SK-N-SH treated with all-trans-retinoic acid at 6 μM for 48 hours (cell line): ENCODE results near the gene COL15A1.

Source experiments
- ATAC-seq: fragments of 200-7000 bp; cut with Tn5 transposase; 3 replicates; pipeline ENCODE4 v1.9.1; 2020; ENCODE audit warnings: mild to moderate bottlenecking, moderate library complexity
- ARNTL ChIP-seq: fragments of 450-650 bp; formaldehyde crosslinking; IDR thresholded peaks from 2 replicates; pipeline ENCODE4 v1.5.0; 2020; ENCODE audit warnings: low read depth, mild to moderate bottlenecking, moderate library complexity, borderline replicate concordance
- BACH2 ChIP-seq: fragments of 250-450 bp; sonication (Bioruptor Pico); IDR thresholded peaks from 2 replicates; pipeline ENCODE4 v1.9.0; 2021; ENCODE audit warnings: mild to moderate bottlenecking, borderline replicate concordance
- CSDC2 ChIP-seq: fragments of 250-450 bp; sonication (Bioruptor Pico); IDR thresholded peaks from 2 replicates; pipeline ENCODE4 v1.5.0; 2020; ENCODE audit warnings: mild to moderate bottlenecking, moderate library complexity
- ESRRG ChIP-seq: fragments of 250-450 bp; sonication (Bioruptor Pico); IDR thresholded peaks from 2 replicates; pipeline ENCODE4 v1.6.1; 2021; ENCODE audit warnings: mild to moderate bottlenecking
- GLIS3 ChIP-seq: fragments of 250-450 bp; sonication (Bioruptor Pico); IDR thresholded peaks from 2 replicates; pipeline ENCODE4 v1.5.0; 2020; ENCODE audit warnings: mild to moderate bottlenecking, moderate library complexity
- ISL1 ChIP-seq: fragments of 250-450 bp; sonication (Bioruptor Pico); IDR thresholded peaks from 2 replicates; pipeline ENCODE4 v2.1.2; 2022; ENCODE audit warnings: mild to moderate bottlenecking, moderate library complexity
- OSR1 ChIP-seq: fragments of 250-450 bp; sonication (Bioruptor Pico); IDR thresholded peaks from 2 replicates; pipeline ENCODE4 v1.8.0; 2022; ENCODE audit warnings: moderate library complexity, mild to moderate bottlenecking, inconsistent platforms
- POU6F1 ChIP-seq: fragments of 250-450 bp; sonication (Bioruptor Pico); IDR thresholded peaks from 2 replicates; pipeline ENCODE4 v1.8.0; 2021; ENCODE audit warnings: low read depth, mild to moderate bottlenecking, moderate library complexity, borderline replicate concordance
- PPARA ChIP-seq: fragments of 250-450 bp; sonication (Bioruptor Pico); IDR thresholded peaks from 2 replicates; pipeline ENCODE4 v1.5.0; 2020; ENCODE audit warnings: mild to moderate bottlenecking, borderline replicate concordance
- RARB ChIP-seq: fragments of 250-450 bp; sonication (Bioruptor Pico); IDR thresholded peaks from 2 replicates; pipeline ENCODE4 v1.8.0; 2021; ENCODE audit warnings: mild to moderate bottlenecking, moderate library complexity
- SNAI2 ChIP-seq: fragments of 250-450 bp; sonication (Bioruptor Pico); IDR thresholded peaks from 2 replicates; pipeline ENCODE4 v1.5.0; 2020; ENCODE audit warnings: mild to moderate bottlenecking, moderate library complexity
- TCF4 ChIP-seq: fragments of 250-450 bp; sonication (Bioruptor Pico); IDR thresholded peaks from 2 replicates; pipeline ENCODE4 v1.8.0; 2021; ENCODE audit warnings: mild to moderate bottlenecking, moderate library complexity, borderline replicate concordance
- TOX ChIP-seq: fragments of 250-450 bp; sonication (Bioruptor Pico); IDR thresholded peaks from 2 replicates; pipeline ENCODE4 v1.8.0; 2021; ENCODE audit warnings: mild to moderate bottlenecking, moderate library complexity, borderline replicate concordance
- TSHZ2 ChIP-seq: fragments of 250-450 bp; sonication (Bioruptor Pico); IDR thresholded peaks from 2 replicates; pipeline ENCODE4 v1.5.0; 2020; ENCODE audit warnings: mild to moderate bottlenecking, moderate library complexity
- ZC3H10 ChIP-seq: fragments of 250-450 bp; sonication (Bioruptor Pico); IDR thresholded peaks from 2 replicates; pipeline ENCODE4 v1.5.1; 2021; ENCODE audit warnings: mild to moderate bottlenecking, moderate library complexity
- ZFP3 ChIP-seq: fragments of 250-450 bp; sonication (Bioruptor Pico); IDR thresholded peaks from 2 replicates; pipeline ENCODE4 v1.5.0; 2020; ENCODE audit warnings: mild to moderate bottlenecking, moderate library complexity
- ZFP30 ChIP-seq: fragments of 450-650 bp; formaldehyde crosslinking; IDR thresholded peaks from 2 replicates; pipeline ENCODE4 v1.5.0; 2022; ENCODE audit warnings: mild to moderate bottlenecking, moderate library complexity
- ZNF70 ChIP-seq: fragments of 450-650 bp; formaldehyde crosslinking; IDR thresholded peaks from 2 replicates; pipeline ENCODE4 v1.5.0; 2020; ENCODE audit warnings: mild to moderate bottlenecking, moderate library complexity
- ZNF8 ChIP-seq: fragments of 450-650 bp; formaldehyde crosslinking; IDR thresholded peaks from 2 replicates; pipeline ENCODE4 v1.5.0; 2020; ENCODE audit warnings: mild to moderate bottlenecking, moderate library complexity
- TF ChIP-seq, protein P1 (sequence below): fragments of 250-450 bp; sonication (Bioruptor Pico); IDR thresholded peaks from 2 replicates; pipeline ENCODE4 v1.8.0; 2020; ENCODE audit warnings: mild to moderate bottlenecking, moderate library complexity, borderline replicate concordance
- TF ChIP-seq, protein P2 (sequence below): fragments of 250-450 bp; sonication (Bioruptor Pico); IDR thresholded peaks from 2 replicates; pipeline ENCODE4 v1.5.1; 2021; ENCODE audit warnings: mild to moderate bottlenecking, moderate library complexity
- TF ChIP-seq, protein P3 (sequence below): fragments of 250-450 bp; sonication (Bioruptor Pico); IDR thresholded peaks from 2 replicates; pipeline ENCODE4 v1.5.1; 2020; ENCODE audit warnings: low read depth, mild to moderate bottlenecking, moderate library complexity

Gene COL15A1

GRCh38 chr9:98933185-98933584 is 10.5 kb upstream of the COL15A1 start (continued):
- TF ChIP-seq ZFP3 (CRISPR knock-in tag): no peak

- ATAC-seq: no peak
- TF ChIP-seq CSDC2 (CRISPR knock-in tag) (no peak), TCF4 (CRISPR knock-in tag) (no peak), POU6F1 (CRISPR knock-in tag) (no peak), TSHZ2 (no peak), ESRRG (CRISPR knock-in tag) (no peak), RARB (CRISPR knock-in tag) (no peak), TOX (CRISPR knock-in tag) (no peak), GLIS3 (CRISPR knock-in tag) (no peak), ARNTL (CRISPR knock-in tag) (no peak), ZFP30 (no peak)
- TF ChIP-seq, protein P1, sequence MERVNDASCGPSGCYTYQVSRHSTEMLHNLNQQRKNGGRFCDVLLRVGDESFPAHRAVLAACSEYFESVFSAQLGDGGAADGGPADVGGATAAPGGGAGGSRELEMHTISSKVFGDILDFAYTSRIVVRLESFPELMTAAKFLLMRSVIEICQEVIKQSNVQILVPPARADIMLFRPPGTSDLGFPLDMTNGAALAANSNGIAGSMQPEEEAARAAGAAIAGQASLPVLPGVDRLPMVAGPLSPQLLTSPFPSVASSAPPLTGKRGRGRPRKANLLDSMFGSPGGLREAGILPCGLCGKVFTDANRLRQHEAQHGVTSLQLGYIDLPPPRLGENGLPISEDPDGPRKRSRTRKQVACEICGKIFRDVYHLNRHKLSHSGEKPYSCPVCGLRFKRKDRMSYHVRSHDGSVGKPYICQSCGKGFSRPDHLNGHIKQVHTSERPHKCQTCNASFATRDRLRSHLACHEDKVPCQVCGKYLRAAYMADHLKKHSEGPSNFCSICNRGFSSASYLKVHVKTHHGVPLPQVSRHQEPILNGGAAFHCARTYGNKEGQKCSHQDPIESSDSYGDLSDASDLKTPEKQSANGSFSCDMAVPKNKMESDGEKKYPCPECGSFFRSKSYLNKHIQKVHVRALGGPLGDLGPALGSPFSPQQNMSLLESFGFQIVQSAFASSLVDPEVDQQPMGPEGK: no peak
- TF ChIP-seq, protein P2, sequence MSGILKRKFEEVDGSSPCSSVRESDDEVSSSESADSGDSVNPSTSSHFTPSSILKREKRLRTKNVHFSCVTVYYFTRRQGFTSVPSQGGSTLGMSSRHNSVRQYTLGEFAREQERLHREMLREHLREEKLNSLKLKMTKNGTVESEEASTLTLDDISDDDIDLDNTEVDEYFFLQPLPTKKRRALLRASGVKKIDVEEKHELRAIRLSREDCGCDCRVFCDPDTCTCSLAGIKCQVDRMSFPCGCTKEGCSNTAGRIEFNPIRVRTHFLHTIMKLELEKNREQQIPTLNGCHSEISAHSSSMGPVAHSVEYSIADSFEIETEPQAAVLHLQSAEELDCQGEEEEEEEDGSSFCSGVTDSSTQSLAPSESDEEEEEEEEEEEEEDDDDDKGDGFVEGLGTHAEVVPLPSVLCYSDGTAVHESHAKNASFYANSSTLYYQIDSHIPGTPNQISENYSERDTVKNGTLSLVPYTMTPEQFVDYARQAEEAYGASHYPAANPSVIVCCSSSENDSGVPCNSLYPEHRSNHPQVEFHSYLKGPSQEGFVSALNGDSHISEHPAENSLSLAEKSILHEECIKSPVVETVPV: no peak
Observed at GRCh38 chr9:98933890-98934289, 9.8 kb upstream of the COL15A1 start.

- no peak for TF ChIP-seq ISL1 (CRISPR knock-in tag)
- TF ChIP-seq ZNF8 (CRISPR knock-in tag): no peak
- no peak for TF ChIP-seq ARNTL (CRISPR knock-in tag)
- TF ChIP-seq, protein P2: no peak
- TF ChIP-seq PPARA (CRISPR knock-in tag): no peak
- no peak for TF ChIP-seq ZC3H10 (CRISPR knock-in tag)
- no peak for TF ChIP-seq CSDC2 (CRISPR knock-in tag)
- TF ChIP-seq RARB (CRISPR knock-in tag): no peak
- TF ChIP-seq GLIS3 (CRISPR knock-in tag): no peak
- TF ChIP-seq TSHZ2: no peak
- TF ChIP-seq, protein P3, sequence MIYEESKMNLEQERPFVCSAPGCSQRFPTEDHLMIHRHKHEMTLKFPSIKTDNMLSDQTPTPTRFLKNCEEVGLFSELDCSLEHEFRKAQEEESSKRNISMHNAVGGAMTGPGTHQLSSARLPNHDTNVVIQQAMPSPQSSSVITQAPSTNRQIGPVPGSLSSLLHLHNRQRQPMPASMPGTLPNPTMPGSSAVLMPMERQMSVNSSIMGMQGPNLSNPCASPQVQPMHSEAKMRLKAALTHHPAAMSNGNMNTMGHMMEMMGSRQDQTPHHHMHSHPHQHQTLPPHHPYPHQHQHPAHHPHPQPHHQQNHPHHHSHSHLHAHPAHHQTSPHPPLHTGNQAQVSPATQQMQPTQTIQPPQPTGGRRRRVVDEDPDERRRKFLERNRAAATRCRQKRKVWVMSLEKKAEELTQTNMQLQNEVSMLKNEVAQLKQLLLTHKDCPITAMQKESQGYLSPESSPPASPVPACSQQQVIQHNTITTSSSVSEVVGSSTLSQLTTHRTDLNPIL: no peak
- no peak for TF ChIP-seq SNAI2 (CRISPR knock-in tag)
- TF ChIP-seq, protein P1: no peak
- TF ChIP-seq OSR1 (CRISPR knock-in tag): no peak
- no peak for TF ChIP-seq BACH2 (CRISPR knock-in tag)
- TF ChIP-seq TCF4 (CRISPR knock-in tag): no peak
- TF ChIP-seq ESRRG (CRISPR knock-in tag): no peak
- no peak for TF ChIP-seq ZFP3 (CRISPR knock-in tag)
- no peak for TF ChIP-seq ZNF70 (CRISPR knock-in tag)
- ATAC-seq: no peak
Observed at GRCh38 chr9:98935071-98935505, 8.6 kb upstream of the COL15A1 start.
